Left kidney (tissue), 2 donors: ENCODE measurements around the gene NUTM1. TPM values are rescaled to one million over a fixed set of nuclear protein-coding genes. Genes with fewer than 3 reads are reported as not detected.
"Not testable (repeated sequence)": the region's sequence is repeated elsewhere in the genome, so short reads cannot be mapped to it uniquely, and the experiment has no call there.

ENCODE experiments used
- DNase-seq: peaks from one replicate; pipeline ENCODE4 v3.0.0-alpha.2; 2013
- polyA plus RNA-seq: library from polyadenylated mRNA; unstranded; fragments of 120-200 nt; gene quantifications from one replicate; pipeline ENCODE4 v1.2.1, GENCODE V29; 2013; ENCODE audit not compliant: insufficient read length

Gene NUTM1
- polyA plus RNA-seq, 1 donor, result 0.08 TPM

DNA sequence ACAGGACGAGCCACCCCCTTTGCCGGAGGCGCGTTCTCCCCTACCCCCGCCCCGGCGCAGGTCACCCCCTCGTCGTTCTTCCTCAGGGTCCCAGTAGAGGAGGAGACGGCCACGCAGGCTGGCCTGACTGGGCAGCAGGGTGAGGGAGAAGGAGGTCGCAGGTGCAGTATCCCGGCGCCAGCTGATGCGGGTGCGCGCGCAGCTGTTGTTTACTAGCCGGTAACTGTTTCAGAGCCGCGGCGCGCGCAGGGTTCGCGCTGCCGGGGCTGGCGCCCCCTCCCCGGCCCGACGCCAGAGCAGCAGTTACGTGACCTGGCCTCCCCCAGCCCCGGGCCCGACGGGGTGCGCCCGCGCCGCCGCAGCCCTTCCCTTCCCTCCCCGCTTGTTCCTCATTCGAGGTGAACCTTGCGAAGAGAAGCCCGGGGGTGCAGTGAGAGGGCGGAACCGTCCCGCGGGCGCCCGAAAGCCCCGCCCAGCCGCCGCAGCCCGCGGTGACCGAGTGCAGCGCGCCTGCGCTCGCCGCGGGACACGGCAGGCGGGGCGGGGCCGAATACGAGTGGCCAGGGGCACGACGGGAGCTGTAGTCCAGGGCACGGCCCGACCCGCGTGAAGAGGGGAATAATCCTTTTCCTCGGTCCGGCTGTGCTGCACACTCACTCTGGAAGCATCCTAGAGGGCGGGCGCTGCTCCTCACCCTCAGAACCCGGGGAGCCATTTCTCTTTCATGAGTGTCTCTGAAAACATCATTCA lies 5.4 kb upstream of the NUTM1 start, which contains the start of gene SLC12A6:
Gene SLC12A6, minus strand, starts transcription at position 225 of the 750 bp plus-strand sequence. CDS start 1,101 bp downstream, outside the sequence.
- DNase-seq, result peak; percentile 84

- no peak for DNase-seq
Observed at GRCh38 chr15:34338347-34338746, 4.8 kb upstream of the NUTM1 start.

- no peak for DNase-seq
Observed at GRCh38 chr15:34339946-34340345, 3.2 kb upstream of the NUTM1 start.

DNA sequence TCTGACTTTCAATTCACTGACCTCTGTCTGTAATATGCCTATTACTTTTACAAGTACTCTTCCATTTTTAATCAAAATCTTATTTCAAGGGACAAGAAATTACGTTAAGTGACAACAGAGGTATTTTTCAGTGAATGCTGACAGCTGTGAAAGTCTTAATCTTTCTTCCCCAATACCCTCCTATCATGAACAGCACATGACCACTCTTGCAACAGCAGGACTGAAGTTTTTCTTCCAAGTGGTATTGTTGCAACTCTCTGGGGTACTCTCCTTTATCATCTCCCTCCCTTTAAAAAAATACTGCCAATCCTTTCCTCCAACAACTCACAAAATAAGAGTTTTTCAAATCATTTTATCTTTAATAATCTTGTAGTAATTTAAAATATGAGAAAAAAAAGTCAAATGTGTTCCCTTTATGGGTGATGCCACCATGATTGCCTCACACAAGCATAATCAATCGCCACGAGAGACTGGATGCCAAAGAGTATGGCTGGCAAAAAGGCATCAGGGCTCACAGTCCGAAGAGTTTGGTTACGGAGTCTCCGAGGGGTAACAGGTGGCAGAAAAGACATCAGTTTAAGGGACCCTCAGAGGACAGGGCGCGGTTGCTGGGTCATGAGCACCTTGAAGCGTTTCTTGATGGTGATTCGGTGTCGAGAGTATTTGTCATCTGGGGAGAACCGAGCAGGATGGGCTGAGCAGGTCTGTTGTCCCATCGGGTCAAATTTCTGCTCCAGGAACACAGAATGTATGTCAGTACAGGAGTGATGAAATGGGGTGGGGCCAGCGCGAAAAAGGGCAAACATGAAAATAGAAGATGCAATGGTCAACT lies 1.5 kb upstream of the NUTM1 start:
- DNase-seq, result no peak

DNA sequence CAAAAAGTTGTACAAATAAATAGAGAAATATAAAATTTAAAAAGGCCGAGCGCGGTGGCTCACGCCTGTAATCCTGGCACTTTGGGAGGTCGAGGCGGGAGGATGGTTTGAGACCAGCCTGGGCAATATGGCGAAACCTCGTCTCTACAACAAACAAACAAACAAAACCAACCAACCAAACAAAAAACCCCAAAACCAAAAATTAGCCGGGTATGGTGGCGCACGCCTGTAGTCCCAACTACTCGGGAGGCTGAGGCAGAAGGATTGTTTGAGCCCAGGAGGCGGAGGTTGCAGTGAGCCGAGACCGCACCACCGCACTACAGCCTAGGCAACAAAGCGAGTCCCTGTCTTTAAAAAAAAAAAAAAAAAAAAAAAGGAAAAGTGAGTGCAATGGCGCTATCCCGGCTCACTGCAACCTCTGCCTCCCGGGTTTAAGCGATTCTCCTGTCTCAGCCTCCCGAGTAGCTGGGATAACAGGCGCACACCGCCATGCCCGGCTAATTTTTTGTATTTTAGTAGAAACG lies 840 bp upstream of the NUTM1 start:
- DNase-seq, result not testable (repeated sequence)

GRCh38 chr15:34347951-34348638 lies 5.0 kb downstream of the NUTM1 start:
- no peak for DNase-seq

GRCh38 chr15:34348735-34349300 lies 5.7 kb downstream of the NUTM1 start:
- no peak for DNase-seq

GRCh38 chr15:34349769-34350168 lies 6.7 kb downstream of the NUTM1 start:
- no peak for DNase-seq

DNA sequence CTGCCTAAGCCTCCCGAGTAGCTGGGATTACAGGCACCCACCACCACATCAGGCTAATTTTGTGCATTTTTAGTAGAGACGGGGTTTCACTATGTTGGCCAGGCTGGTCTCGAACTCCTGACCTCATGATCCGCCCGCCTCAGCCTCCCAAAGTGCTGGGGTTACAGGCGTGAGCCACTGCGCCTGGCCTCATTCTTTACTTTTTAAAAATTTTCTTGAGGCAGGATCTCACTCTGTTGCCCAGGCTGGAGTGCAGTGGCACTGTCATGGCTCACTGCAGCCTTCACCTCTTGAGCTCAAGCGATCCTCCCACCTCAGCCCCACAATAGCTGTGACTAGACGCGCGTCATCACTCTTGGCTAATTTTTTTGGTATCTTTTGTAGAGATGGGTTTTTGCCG lies 9.9 kb downstream of the NUTM1 start:
- DNase-seq, result not testable (repeated sequence)

DNA sequence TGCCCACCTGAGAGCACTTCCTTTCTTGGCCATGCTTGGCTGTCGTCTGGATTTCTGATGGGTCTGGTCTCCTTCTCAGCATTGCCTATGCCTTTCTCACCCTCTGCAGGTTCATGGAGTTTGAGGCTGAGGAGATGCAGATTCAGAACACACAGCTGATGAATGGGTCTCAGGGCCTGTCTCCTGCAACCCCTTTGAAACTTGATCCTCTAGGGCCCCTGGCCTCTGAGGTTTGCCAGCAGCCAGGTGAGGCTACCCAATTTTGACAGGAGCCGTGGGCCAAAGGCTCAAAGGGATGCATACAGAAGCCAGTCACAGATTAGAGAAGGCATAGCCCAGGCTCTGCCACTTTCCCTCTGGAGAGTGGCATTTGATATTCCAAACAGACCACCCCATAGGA lies 10.5 kb downstream of the NUTM1 start:
- no peak for DNase-seq

- no peak for DNase-seq
Observed at GRCh38 chr15:34354286-34354685, 11.2 kb downstream of the NUTM1 start.

DNA sequence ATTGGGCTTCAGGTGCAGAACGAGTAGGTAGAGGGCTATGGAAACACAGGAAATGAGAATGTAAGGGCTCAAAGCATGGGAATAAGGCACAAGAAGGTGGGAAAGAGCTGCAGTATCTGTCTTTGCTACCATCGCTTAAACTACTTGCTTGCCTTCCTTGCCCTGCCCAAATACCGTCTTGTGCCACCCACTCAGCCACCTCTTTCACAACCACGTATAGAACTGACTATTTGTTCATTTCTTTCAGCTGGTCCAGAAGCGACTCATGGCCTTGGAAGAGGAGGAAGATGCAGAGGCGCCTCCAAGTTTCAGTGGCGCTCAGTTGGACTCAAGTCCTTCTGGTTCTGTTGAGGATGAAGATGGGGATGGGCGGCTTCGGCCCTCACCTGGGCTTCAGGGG lies 12.1 kb downstream of the NUTM1 start:
- DNase-seq, result no peak

- DNase-seq, result no peak
Observed at GRCh38 chr15:34357653-34358052, 14.5 kb downstream of the NUTM1 start.

DNA sequence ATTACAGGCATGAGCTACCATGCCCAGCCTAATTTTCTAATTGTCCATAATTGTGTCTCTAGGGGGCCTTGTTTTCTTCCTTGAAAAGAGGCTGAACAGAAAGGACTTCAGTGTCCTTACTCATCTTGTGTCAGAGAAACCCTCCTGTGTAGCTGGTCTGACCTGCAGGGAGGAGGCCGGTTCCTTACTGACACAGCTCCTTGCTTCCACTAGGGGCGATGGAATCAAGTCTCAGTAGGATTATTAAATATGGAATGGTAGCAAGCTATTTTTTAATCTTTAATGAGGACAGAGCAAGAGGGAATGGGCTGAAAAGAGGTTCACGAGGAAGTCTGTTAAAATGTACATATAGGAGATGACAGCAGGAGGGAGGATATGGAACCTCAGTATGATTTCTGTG lies 15.3 kb downstream of the NUTM1 start:
- no peak for DNase-seq

DNA sequence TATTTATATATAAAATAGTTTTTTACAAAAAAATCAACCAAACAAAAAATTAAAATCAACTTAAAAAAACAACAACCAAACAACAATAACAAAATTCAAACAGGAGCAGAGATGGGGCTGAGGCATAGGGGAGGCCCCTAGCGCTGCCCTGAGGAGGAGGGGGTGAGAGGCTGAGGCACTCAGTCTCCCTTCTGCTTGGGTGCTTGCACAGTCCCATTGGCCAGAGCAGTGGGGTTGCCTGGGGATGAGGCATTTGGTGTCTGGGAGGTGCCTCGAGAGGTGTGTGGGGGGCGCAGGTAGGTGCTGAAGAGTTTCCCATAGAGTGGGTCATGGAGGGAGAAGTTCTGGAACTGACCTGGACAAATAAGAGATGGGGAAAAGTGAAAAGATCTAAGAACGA lies 15.8 kb downstream of the NUTM1 start:
- no peak for DNase-seq

- DNase-seq, result no peak
Observed at GRCh38 chr15:34359416-34359815, 16.3 kb downstream of the NUTM1 start.

DNA sequence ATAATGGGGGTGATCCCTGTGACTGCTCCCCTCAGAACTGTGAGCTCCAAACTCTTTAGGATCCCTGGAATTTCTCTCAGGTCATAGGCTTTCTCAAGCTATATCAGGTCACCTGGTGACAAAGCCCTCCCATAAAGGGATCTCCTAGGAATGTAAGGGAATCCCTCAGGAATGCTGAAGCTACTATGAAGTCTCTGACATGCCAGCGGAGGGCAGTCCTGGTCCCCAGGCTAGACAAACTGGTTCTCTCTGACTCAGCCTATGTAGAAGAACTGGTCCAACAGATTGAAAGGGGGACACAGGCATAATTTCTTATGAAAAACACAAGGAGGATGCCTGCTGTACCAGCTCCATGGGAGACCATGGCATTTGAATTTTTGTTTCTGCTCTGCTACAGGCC lies 17.2 kb downstream of the NUTM1 start:
- no peak for DNase-seq

- DNase-seq, result no peak
Observed at GRCh38 chr15:34361278-34361677, 18.2 kb downstream of the NUTM1 start.

- no peak for DNase-seq
Observed at GRCh38 chr15:34362047-34362773, 19.1 kb downstream of the NUTM1 start.

GRCh38 chr15:34364041-34364440 lies 20.9 kb downstream of the NUTM1 start:
- DNase-seq, result no peak

DNA sequence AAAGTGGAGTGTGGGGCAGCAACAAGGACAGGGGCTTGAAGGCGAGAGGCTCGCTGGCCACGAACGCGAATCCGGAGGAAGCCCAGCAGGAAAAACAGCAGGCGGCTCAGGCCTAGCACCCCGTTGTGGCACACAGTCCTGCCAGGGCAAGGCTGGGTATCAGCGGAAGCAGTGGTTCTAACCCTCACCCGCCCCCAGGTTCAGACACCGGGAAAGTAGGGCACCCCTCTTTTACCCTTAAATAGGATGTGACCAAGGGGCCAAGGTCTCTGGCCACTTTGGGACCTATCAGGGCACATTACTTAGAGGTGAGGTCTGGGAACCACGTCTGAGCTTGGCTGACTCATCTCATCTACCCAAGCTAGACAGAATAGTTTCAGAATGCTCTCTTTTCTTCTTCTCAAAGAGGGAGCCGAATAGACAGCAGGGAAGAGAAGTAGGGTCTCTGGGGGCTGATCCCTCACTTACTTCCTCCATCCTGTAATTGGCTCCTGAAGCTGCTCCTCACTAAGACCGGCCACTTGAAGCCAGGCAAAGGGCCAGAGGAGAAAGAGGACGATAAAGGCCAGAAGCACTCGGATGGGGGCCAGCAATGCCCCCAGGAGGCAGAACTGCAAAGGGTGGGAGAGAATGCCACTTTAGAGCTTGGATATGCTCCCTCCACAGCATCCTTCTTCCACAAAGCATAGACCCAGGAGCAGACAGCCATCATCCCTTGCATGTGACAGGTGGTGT lies 22.1 kb downstream of the NUTM1 start:
- DNase-seq, result no peak
